Activated CD8-positive, alpha-beta T cell treated with anti-CD3 and anti-CD28 coated beads for 36 hours (primary cell): ENCODE results near the gene ASTN2. TPM values are rescaled to one million over a fixed set of nuclear protein-coding genes. Genes with fewer than 3 reads are reported as not detected.

Source experiments
- ATAC-seq: fragments of 200-7000 bp; cut with Tn5 transposase; one replicate; pipeline ENCODE4 v1.10.0; 2021; ENCODE audit warnings: mild to moderate bottlenecking, moderate library complexity
- CTCF ChIA-PET: fragments of 350-600 bp; sonication (Branson Sonifier 250); formaldehyde crosslinking; loops from one replicate; lab custom pipeline; 2021; ENCODE audit warnings: antibody characterized with exemption; lab: Charles Lee
- POLR2A ChIA-PET: fragments of 350-600 bp; sonication (Branson Sonifier 250); formaldehyde crosslinking; loops from one replicate; lab custom pipeline; 2021; ENCODE audit warnings: antibody characterized with exemption; lab: Charles Lee
- DNase-seq: peaks from one replicate; pipeline ENCODE4 v3.0.0-alpha.2; 2020
- H3K27ac Mint-ChIP-seq: one replicate; pipeline ENCODE4 v1.8.0; 2021; ENCODE audit warnings: mild to moderate bottlenecking, mixed read lengths
- H3K27me3 Mint-ChIP-seq: one replicate; pipeline ENCODE4 v1.8.0; 2021; ENCODE audit warnings: mixed read lengths
- H3K36me3 Mint-ChIP-seq: one replicate; pipeline ENCODE4 v1.8.0; 2021; ENCODE audit warnings: low read depth, mixed read lengths
- H3K4me1 Mint-ChIP-seq: one replicate; pipeline ENCODE4 v1.8.0; 2021; ENCODE audit warnings: low read depth, mixed read lengths
- H3K4me3 Mint-ChIP-seq: one replicate; pipeline ENCODE4 v1.8.0; 2021; ENCODE audit warnings: mild to moderate bottlenecking, moderate library complexity, mixed read lengths
- H3K9me3 Mint-ChIP-seq: one replicate; pipeline ENCODE4 v1.8.0; 2021; ENCODE audit warnings: mixed read lengths
- intact Hi-C: fragments of 100-400 bp; cut with micrococcal nuclease; formaldehyde crosslinking; loops from one replicate; pipeline ENCODE4 v1.10.0; 2022
- total RNA-seq, 2 experiments: library from RNA; stranded (reverse); gene quantifications; one replicate each; pipeline ENCODE4 v1.2.3, GENCODE V29; 2021
- TF ChIP-seq, protein P1 (sequence below): fragments of 200-600 bp; IDR thresholded peaks from one replicate; pipeline ENCODE4 v1.8.0; 2022; ENCODE audit warnings: antibody characterized with exemption, mild to moderate bottlenecking

The ASTN2 gene
- total RNA-seq, 2 experiments from 2014 or later: 5.2 to 5.7 TPM

DNA sequence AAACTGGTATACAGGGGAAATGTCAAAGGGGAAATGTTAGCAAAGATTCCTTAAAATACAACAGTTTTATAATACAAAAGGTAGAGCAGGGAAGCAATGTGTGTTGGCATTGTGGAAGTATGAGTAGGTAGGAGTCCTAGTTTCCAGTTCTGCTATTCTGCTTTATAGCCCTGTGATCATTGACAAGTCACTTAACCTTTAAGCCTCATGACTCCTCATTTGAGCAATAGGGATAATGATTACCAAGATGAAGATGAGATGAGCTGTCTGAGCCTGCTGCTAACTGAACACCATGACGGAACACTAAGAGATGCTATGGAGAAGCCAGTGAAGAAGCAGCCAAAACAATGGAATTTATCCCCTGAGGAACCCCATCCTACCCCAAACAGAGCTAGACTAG is 1009.5 kb downstream of the ASTN2 start:
- H3K36me3 Mint-ChIP-seq: no peaks in the 10 kb centered on the region
- H3K27me3 Mint-ChIP-seq: no peaks in the 10 kb centered on the region
- ChIA-PET CTCF (no interaction called here), POLR2A (no interaction called here)
- ATAC-seq (no peak), DNase-seq (no peak)
- intact Hi-C loops: no loop called here
- no peak overlapping the region for H3K27ac Mint-ChIP-seq
- H3K9me3 Mint-ChIP-seq: no peaks in the 10 kb centered on the region
- H3K4me3 Mint-ChIP-seq: no peak overlapping the region
- no peaks in the 10 kb centered on the region for H3K4me1 Mint-ChIP-seq
- TF ChIP-seq, protein P1, sequence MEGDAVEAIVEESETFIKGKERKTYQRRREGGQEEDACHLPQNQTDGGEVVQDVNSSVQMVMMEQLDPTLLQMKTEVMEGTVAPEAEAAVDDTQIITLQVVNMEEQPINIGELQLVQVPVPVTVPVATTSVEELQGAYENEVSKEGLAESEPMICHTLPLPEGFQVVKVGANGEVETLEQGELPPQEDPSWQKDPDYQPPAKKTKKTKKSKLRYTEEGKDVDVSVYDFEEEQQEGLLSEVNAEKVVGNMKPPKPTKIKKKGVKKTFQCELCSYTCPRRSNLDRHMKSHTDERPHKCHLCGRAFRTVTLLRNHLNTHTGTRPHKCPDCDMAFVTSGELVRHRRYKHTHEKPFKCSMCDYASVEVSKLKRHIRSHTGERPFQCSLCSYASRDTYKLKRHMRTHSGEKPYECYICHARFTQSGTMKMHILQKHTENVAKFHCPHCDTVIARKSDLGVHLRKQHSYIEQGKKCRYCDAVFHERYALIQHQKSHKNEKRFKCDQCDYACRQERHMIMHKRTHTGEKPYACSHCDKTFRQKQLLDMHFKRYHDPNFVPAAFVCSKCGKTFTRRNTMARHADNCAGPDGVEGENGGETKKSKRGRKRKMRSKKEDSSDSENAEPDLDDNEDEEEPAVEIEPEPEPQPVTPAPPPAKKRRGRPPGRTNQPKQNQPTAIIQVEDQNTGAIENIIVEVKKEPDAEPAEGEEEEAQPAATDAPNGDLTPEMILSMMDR: no peak

DNA sequence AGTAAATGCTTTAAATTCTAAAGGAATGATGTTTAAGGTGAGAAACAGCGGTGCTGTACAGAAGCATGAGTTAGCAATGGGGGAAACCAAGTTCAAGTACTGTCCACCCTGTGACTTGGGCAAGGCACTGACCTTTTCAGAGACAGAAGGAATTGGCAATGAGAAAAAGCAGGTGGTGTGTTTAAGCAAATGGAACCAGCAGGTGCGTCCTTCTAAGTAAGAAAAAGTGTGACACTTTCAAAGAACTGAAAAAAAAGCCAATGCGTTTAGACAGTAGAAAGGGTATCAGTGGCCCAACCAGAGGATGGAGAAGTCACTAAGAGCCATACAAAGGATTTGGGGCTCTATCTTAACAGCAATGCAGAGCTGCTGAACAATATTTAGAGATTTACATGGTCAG is 1010.6 kb downstream of the ASTN2 start:
- no peak for DNase-seq
- H3K4me3 Mint-ChIP-seq: no peak overlapping the region
- no peaks in the 10 kb centered on the region for H3K36me3 Mint-ChIP-seq
- intact Hi-C loops: no loop called here
- no peaks in the 10 kb centered on the region for H3K4me1 Mint-ChIP-seq
- TF ChIP-seq, protein P1: no peak
- POLR2A ChIA-PET: no interaction called here
- ATAC-seq: no peak
- CTCF ChIA-PET: no interaction called here
- H3K27ac Mint-ChIP-seq: no peak overlapping the region
- H3K27me3 Mint-ChIP-seq: no peaks in the 10 kb centered on the region
- H3K9me3 Mint-ChIP-seq: no peaks in the 10 kb centered on the region

DNA sequence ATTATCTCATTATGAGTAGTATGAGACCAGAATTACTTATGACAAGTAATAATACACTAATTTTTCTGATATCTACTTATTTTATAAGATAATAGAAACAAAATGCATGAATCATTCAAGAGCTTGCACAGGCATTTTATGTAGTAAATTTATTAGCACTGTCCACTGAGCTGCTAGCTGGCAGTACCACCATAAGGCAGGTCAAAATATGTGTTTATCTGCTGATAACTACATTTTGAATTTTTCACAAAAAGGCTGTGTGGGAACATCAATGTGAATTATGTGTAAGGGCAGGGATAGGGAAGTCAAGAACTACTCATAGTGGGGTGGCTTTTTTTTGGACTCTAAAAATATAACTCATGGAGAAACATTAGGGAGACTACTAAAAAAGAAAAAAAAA is 1011.7 kb downstream of the ASTN2 start:
- ChIA-PET POLR2A (no interaction called here), CTCF (interaction anchor here (1.0 kb wide), 1 partner anchor 258 kb away, joined by 3 read pairs; no protein-coding TSS in a partner anchor)
- ATAC-seq (no peak), DNase-seq (no peak)
- H3K36me3 Mint-ChIP-seq: no peaks in the 10 kb centered on the region
- no peaks in the 10 kb centered on the region for H3K27me3 Mint-ChIP-seq
- no peaks in the 10 kb centered on the region for H3K4me1 Mint-ChIP-seq
- TF ChIP-seq, protein P1: no peak
- H3K9me3 Mint-ChIP-seq: no peaks in the 10 kb centered on the region
- no peak overlapping the region for H3K27ac Mint-ChIP-seq
- H3K4me3 Mint-ChIP-seq: no peak overlapping the region
- intact Hi-C loops: no loop called here

DNA sequence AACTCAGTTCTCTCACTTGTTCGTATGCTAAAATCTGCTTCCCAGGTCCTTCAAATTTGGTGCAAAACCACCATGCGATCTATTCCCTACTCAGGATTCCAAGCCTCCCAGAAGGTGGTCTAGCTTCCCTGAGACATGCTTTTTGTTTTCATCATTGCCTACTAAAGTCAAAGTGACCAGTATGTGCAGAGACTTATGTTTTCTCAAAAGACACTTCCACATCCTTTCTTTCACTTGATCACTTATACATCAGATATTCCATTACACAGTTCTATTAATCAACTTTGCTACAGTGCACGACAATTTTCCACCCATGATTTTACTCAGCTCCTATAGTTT is 1019.2 kb downstream of the ASTN2 start:
- DNase-seq (no peak), ATAC-seq (no peak)
- no peaks in the 10 kb centered on the region for H3K9me3 Mint-ChIP-seq
- H3K36me3 Mint-ChIP-seq: no peaks in the 10 kb centered on the region
- no peak overlapping the region for H3K27ac Mint-ChIP-seq
- POLR2A ChIA-PET: no interaction called here
- CTCF ChIA-PET: interaction anchor here (0.7 kb wide), 1 partner anchor 49 kb away, joined by 3 read pairs; no protein-coding TSS in a partner anchor
- no peak overlapping the region for H3K4me3 Mint-ChIP-seq
- intact Hi-C loops: no loop called here
- TF ChIP-seq, protein P1: no peak
- H3K4me1 Mint-ChIP-seq: no peaks in the 10 kb centered on the region
- H3K27me3 Mint-ChIP-seq: no peaks in the 10 kb centered on the region

DNA sequence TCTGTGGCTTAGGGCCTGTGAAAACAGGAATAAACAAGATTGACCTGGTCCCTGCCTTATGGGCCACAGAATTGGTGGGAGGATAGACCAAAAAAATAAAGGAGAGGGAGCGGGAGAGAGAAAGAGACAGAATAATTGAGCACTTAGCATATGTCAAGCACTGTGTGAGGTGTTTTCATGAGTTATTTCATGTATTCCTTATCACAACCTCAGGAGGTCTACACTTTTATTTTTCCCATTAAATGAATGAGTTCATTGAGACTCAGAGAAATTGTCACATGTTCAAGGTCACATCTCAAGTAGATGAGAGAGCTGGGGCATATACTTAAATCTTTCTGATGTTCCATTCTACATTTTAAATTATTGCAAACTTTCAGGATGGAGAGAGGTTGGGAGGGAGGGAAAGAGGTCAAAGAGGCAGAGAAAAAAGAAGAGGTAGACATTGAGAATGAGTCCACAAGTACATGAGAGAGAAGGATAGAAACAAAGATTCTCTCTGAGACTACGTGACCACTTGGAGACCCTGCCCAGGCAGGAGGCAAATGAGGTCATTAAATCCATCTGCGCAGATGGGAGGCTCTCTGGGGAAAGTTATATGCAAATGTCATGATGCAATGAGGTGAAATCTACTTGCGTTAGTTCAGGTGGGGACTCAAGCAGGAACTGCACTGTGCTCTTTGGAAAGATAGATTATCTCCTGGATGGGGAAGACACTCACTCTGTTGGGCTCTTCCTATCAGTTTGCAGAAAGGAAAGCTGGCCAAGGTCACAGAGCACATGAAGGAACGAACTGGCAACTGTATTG is 1019.8 kb downstream of the ASTN2 start:
- TF ChIP-seq, protein P1: no peak
- Mint-ChIP-seq H3K4me1 (no peaks in the 10 kb centered on the region), H3K27ac (no peak overlapping the region), H3K36me3 (no peaks in the 10 kb centered on the region), H3K4me3 (no peak overlapping the region), H3K27me3 (no peaks in the 10 kb centered on the region), H3K9me3 (no peaks in the 10 kb centered on the region)
- ChIA-PET POLR2A (no interaction called here), CTCF (interaction anchor here (0.7 kb wide), 1 partner anchor 48 kb away, joined by 3 read pairs; no protein-coding TSS in a partner anchor)
- DNase-seq (no peak), ATAC-seq (no peak)
- intact Hi-C loops: no loop called here
